PFSK-1 (cell line): ENCODE data around the gene MOSMO.

Source experiments
- POLR2AphosphoS5 ChIP-seq: IDR thresholded peaks from 2 replicates; pipeline ENCODE4 v1.6.1; 2012; ENCODE audit warnings: low read depth, mild to moderate bottlenecking, control low read depth, low read length, moderate library complexity
- TAF1 ChIP-seq: IDR thresholded peaks from 2 replicates; pipeline ENCODE4 v1.6.1; 2012; ENCODE audit warnings: low read length, control low read depth, borderline replicate concordance; ENCODE audit not compliant: insufficient read depth
- TF ChIP-seq, protein P1 (sequence below), 2 experiments: IDR thresholded peaks; 2 replicates each; pipeline versions ENCODE4 v1.6.1 to v1.8.0; 2011 to 2012; ENCODE audit warnings: low read depth in 2 of 2, low read length in 2 of 2, control low read depth in 1 of 2, inconsistent platforms in 1 of 2, mild to moderate bottlenecking in 1 of 2, moderate library complexity in 1 of 2; ENCODE audit not compliant: insufficient read depth in 1 of 2

DNA sequence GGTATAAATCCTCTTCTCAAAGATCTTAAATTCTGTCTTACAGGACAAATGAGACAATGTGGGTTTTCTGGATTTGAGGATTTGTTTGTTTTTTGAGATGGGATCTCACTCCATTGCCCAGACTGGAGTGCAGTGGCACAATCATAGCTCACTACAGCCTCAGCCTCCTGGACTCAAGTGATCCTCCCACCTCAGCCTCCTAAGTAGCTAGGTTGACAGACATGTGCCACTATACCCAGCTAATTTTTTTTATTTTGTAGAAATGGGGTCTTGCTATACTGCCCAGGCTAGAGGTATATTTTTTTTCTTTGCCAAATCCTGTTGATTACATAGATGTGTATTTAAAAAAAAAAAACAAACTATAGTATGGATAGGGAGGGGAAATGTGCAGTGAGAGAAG lies 122.6 kb downstream of the MOSMO start:
- no peak for TF ChIP-seq POLR2AphosphoS5
- no peak for TF ChIP-seq TAF1
- TF ChIP-seq, protein P1, sequence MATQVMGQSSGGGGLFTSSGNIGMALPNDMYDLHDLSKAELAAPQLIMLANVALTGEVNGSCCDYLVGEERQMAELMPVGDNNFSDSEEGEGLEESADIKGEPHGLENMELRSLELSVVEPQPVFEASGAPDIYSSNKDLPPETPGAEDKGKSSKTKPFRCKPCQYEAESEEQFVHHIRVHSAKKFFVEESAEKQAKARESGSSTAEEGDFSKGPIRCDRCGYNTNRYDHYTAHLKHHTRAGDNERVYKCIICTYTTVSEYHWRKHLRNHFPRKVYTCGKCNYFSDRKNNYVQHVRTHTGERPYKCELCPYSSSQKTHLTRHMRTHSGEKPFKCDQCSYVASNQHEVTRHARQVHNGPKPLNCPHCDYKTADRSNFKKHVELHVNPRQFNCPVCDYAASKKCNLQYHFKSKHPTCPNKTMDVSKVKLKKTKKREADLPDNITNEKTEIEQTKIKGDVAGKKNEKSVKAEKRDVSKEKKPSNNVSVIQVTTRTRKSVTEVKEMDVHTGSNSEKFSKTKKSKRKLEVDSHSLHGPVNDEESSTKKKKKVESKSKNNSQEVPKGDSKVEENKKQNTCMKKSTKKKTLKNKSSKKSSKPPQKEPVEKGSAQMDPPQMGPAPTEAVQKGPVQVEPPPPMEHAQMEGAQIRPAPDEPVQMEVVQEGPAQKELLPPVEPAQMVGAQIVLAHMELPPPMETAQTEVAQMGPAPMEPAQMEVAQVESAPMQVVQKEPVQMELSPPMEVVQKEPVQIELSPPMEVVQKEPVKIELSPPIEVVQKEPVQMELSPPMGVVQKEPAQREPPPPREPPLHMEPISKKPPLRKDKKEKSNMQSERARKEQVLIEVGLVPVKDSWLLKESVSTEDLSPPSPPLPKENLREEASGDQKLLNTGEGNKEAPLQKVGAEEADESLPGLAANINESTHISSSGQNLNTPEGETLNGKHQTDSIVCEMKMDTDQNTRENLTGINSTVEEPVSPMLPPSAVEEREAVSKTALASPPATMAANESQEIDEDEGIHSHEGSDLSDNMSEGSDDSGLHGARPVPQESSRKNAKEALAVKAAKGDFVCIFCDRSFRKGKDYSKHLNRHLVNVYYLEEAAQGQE (IDR thresholded peaks at IDR 0.05; ENCODE audit: insufficient read depth in 1 of 2, low read depth in 2 of 2, low read length in 2 of 2), result no peak
